Measurements from ENCODE around the gene SLC19A2. TPM values are rescaled to one million over a fixed set of nuclear protein-coding genes. Genes with fewer than 3 reads are reported as not detected.
"Not testable (repeated sequence)": the region's sequence is repeated elsewhere in the genome, so short reads cannot be mapped to it uniquely, and the experiment has no call there.

Gene SLC19A2
- total and polyA plus RNA-seq, 2 of the 8 experiments (the other 6 are each of a cell fraction or from before 2014, with no cell fraction given) = 21.2 to 23.2 TPM

DNA sequence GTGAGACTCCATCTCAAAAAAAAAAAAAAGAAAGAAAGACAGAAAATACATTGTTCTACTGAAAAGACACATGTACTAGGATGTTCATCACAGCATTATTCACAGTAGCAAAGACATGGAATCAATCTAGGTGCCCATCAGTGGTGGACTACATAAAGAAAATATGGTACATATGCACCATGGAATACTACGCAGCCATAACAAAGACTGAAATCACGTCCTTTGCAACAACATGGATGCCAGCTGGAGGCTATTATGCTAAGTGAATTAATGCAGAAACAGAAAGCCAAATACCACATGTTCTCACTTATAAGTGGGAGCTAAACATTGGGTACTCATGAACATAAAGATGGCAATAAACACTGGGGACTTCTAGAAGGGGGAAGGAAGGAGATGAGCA is 48.9 kb upstream of the SLC19A2 start (continued):
- TF ChIP-seq, protein P1, sequence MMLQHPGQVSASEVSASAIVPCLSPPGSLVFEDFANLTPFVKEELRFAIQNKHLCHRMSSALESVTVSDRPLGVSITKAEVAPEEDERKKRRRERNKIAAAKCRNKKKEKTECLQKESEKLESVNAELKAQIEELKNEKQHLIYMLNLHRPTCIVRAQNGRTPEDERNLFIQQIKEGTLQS (IDR thresholded peaks at IDR 0.05; ENCODE audit: insufficient read depth, low read depth, low read length) = no peak

GRCh38 chr1:169533528-169534190 is 47.9 kb upstream of the SLC19A2 start:
- H3K27ac ChIP-seq (ENCODE audit: low read depth, low read length); H3K36me3 ChIP-seq (ENCODE audit: control insufficient read depth in 2 of 4, insufficient read depth in 4 of 4, low read length in 3 of 4); H3K79me2 ChIP-seq (ENCODE audit: control insufficient read depth in 1 of 2, insufficient read depth in 2 of 2, low read length in 2 of 2); H2BK20ac ChIP-seq (ENCODE audit: low read length); H3K14ac ChIP-seq (ENCODE audit: insufficient read length); H3K9ac ChIP-seq (replicated peaks in 1 of 4; ENCODE audit: extremely low read depth in 1 of 4, low read depth in 3 of 4, low read length in 3 of 4); H2AK5ac ChIP-seq (ENCODE audit: low read depth, low read length); H2BK15ac ChIP-seq (ENCODE audit: low read length); POLR2A ChIA-PET (ENCODE audit: partially characterized antibody); H3K18ac ChIP-seq (ENCODE audit: extremely low read depth, low read length); H3K4me2 ChIP-seq (ENCODE audit: insufficient read depth in 1 of 2, low read depth in 2 of 2, low read length in 2 of 2); H2BK120ac ChIP-seq (replicated peaks; ENCODE audit: low read depth, low read length); H3K56ac ChIP-seq (replicated peaks; ENCODE audit: insufficient read length, low read depth, low read length); H3K4ac ChIP-seq (replicated peaks; ENCODE audit: insufficient read length, low read depth, low read length); H4K91ac ChIP-seq (replicated peaks; ENCODE audit: insufficient read length, low read length); H3K4me1 ChIP-seq (replicated peaks in 1 of 4; ENCODE audit: control insufficient read depth in 3 of 4, insufficient read depth in 4 of 4, low read length in 3 of 4); FAIRE-seq; H3K4me3 ChIP-seq (ENCODE audit: extremely low read depth in 1 of 4, insufficient read depth in 2 of 4, low read depth in 3 of 4, low read length in 4 of 4); H2BK12ac ChIP-seq (ENCODE audit: low read depth, low read length); H4K5ac ChIP-seq (ENCODE audit: insufficient read length, low read depth, low read length); H3K9me3 ChIP-seq (ENCODE audit: insufficient read depth in 2 of 2, low read depth in 1 of 2, low read length in 1 of 2); H3K23me2 ChIP-seq (ENCODE audit: low read depth, low read length); H3K23ac ChIP-seq (ENCODE audit: insufficient read length); H2BK5ac ChIP-seq (ENCODE audit: low read depth, low read length); H4K8ac ChIP-seq (ENCODE audit: extremely low read depth, insufficient read depth, low read length); H3K79me1 ChIP-seq (ENCODE audit: low read depth, low read length); DNase-seq (ENCODE audit: low read depth in 1 of 2, low spot score in 2 of 2); H2AFZ ChIP-seq (ENCODE audit: low read length); H3K27me3 ChIP-seq (replicated peaks in 1 of 4; ENCODE audit: control insufficient read depth in 3 of 4, extremely low read depth in 1 of 4, insufficient read depth in 3 of 4, low read length in 3 of 4); H4K20me1 ChIP-seq (replicated peaks in 1 of 2; ENCODE audit: control insufficient read depth in 1 of 2, insufficient read depth in 2 of 2, low read length in 2 of 2): not testable (repeated sequence)
- WGBS, 2 experiments (ENCODE audit: extremely low coverage in 1 of 2, insufficient coverage in 1 of 2, insufficient read length in 1 of 2, insufficient replicate concordance in 2 of 2, low coverage in 1 of 2, low lambda C conversion rate in 2 of 2, missing lambda C conversion rate in 1 of 2) = 95% methylated on average over 9 of the region's 9 CpGs; no CpG with 5 or more reads in 1 of the 2 experiments
- CTCF ChIA-PET (ENCODE audit: partially characterized antibody) = interaction anchor here (6.7 kb wide), 1 partner anchor 12 kb away, joined by 36 read pairs; no protein-coding TSS in a partner anchor

Measured in H1 (cell line).